HTERT RPE-1 (cell line): ENCODE results near the gene PCARE.

Experiments used
- in situ Hi-C: fragments of 300-500 bp; cut with MboI; formaldehyde crosslinking; loops from 4 replicates; pipeline ENCODE4 v1.14.3; 2020; ENCODE audit warnings: low sequenced_read_pairs

PCARE gene

GRCh38 chr2:29063646-29064345 is 10.5 kb downstream of the PCARE start:
- in situ Hi-C loops: no loop called here

- in situ Hi-C loops: no loop called here
Measured at GRCh38 chr2:29063056-29063455, 11.3 kb downstream of the PCARE start.

GRCh38 chr2:29062371-29062770 is 12.0 kb downstream of the PCARE start:
- in situ Hi-C loops: no loop called here

- in situ Hi-C loops: no loop called here
Measured at GRCh38 chr2:29061616-29062015, 12.7 kb downstream of the PCARE start.

- in situ Hi-C loops: no loop called here
Measured at GRCh38 chr2:29061176-29061575, 13.1 kb downstream of the PCARE start.

GRCh38 chr2:29060441-29060840 is 13.9 kb downstream of the PCARE start:
- in situ Hi-C loops: no loop called here

GRCh38 chr2:29059624-29060023 is 14.7 kb downstream of the PCARE start:
- in situ Hi-C loops: no loop called here

- in situ Hi-C loops: no loop called here
Measured at GRCh38 chr2:29057006-29057405, 17.3 kb downstream of the PCARE start.

GRCh38 chr2:29056452-29056851 is 17.9 kb downstream of the PCARE start:
- in situ Hi-C loops: no loop called here

GRCh38 chr2:29055601-29056000 is 18.7 kb downstream of the PCARE start:
- in situ Hi-C loops: no loop called here

- in situ Hi-C loops: no loop called here
Measured at GRCh38 chr2:29054430-29054829, 19.9 kb downstream of the PCARE start.

- in situ Hi-C loops: no loop called here
Measured at GRCh38 chr2:29053670-29054400, 20.5 kb downstream of the PCARE start.

- in situ Hi-C loops: no loop called here
Measured at GRCh38 chr2:29053223-29053622, 21.1 kb downstream of the PCARE start.

GRCh38 chr2:29052807-29053206 is 21.5 kb downstream of the PCARE start:
- in situ Hi-C loops: no loop called here

- in situ Hi-C loops: no loop called here
Measured at GRCh38 chr2:29051730-29052129, 22.6 kb downstream of the PCARE start.

- in situ Hi-C loops: no loop called here
Measured at GRCh38 chr2:29050591-29050990, 23.7 kb downstream of the PCARE start.

- in situ Hi-C loops: no loop called here
Measured at GRCh38 chr2:29047083-29047845, 27.1 kb downstream of the PCARE start.

GRCh38 chr2:29046321-29046720 is 28.0 kb downstream of the PCARE start:
- in situ Hi-C loops: no loop called here

- in situ Hi-C loops: no loop called here
Measured at GRCh38 chr2:29044459-29044858, 29.9 kb downstream of the PCARE start.

GRCh38 chr2:29042561-29043075 is 31.7 kb downstream of the PCARE start:
- in situ Hi-C loops: no loop called here

- in situ Hi-C loops: no loop called here
Measured at GRCh38 chr2:29041161-29041660, 33.1 kb downstream of the PCARE start.
